Measurements from ENCODE around the gene KDM6A. TPM values are rescaled to one million over a fixed set of nuclear protein-coding genes. Genes with fewer than 3 reads are reported as not detected.

Gene KDM6A
- total RNA-seq, 1 experiment from 2014 or later = 42.8 TPM

- H3K9me3 Mint-ChIP-seq (ENCODE audit: low read depth, unreplicated experiment) = no peaks in the 10 kb centered on the region
- H3K4me3 Mint-ChIP-seq (ENCODE audit: low read depth, unreplicated experiment) = no peak overlapping the region
- DNase-seq = no peak
- CTCF ChIA-PET = no interaction called here
- no peak for TF ChIP-seq CTCF (IDR thresholded peaks at IDR 0.05; ENCODE audit: unreplicated experiment)
- no TSS peak for BruUV-seq (replicated peaks)
- H3K36me3 Mint-ChIP-seq (ENCODE audit: insufficient read depth, unreplicated experiment) = peaks cover 6% of the 10 kb centered on the region
- intact Hi-C loops (cut with micrococcal nuclease; ENCODE audit: unreplicated experiment) = no loop called here
- H3K27ac Mint-ChIP-seq (ENCODE audit: unreplicated experiment) = no peak overlapping the region
- no peaks in the 10 kb centered on the region for H3K27me3 Mint-ChIP-seq (ENCODE audit: unreplicated experiment)
- H3K4me1 Mint-ChIP-seq (ENCODE audit: low read depth, unreplicated experiment) = no peaks in the 10 kb centered on the region
Observed at GRCh38 chrX:45077748-45078424, 204.9 kb downstream of the KDM6A start.

GRCh38 chrX:45083314-45083713 is 210.3 kb downstream of the KDM6A start:
- intact Hi-C loops (cut with micrococcal nuclease; ENCODE audit: unreplicated experiment) = no loop called here
- H3K27me3 Mint-ChIP-seq (ENCODE audit: unreplicated experiment) = no peaks in the 10 kb centered on the region
- BruUV-seq (replicated peaks) = no TSS peak
- H3K4me1 Mint-ChIP-seq (ENCODE audit: low read depth, unreplicated experiment) = no peaks in the 10 kb centered on the region
- no peak for DNase-seq
- peaks cover 17% of the 10 kb centered on the region for H3K36me3 Mint-ChIP-seq (ENCODE audit: insufficient read depth, unreplicated experiment)
- no peak for TF ChIP-seq CTCF (IDR thresholded peaks at IDR 0.05; ENCODE audit: unreplicated experiment)
- no peaks in the 10 kb centered on the region for H3K9me3 Mint-ChIP-seq (ENCODE audit: low read depth, unreplicated experiment)
- CTCF ChIA-PET = no interaction called here
- no peak overlapping the region for H3K27ac Mint-ChIP-seq (ENCODE audit: unreplicated experiment)
- H3K4me3 Mint-ChIP-seq (ENCODE audit: low read depth, unreplicated experiment) = no peak overlapping the region

GRCh38 chrX:45110494-45110893 is 237.5 kb downstream of the KDM6A start:
- Mint-ChIP-seq H3K9me3 (ENCODE audit: low read depth, unreplicated experiment) (peaks cover 4% of the 10 kb centered on the region), H3K27ac (ENCODE audit: unreplicated experiment) (no peak overlapping the region), H3K4me3 (ENCODE audit: low read depth, unreplicated experiment) (no peak overlapping the region), H3K27me3 (ENCODE audit: unreplicated experiment) (no peaks in the 10 kb centered on the region), H3K36me3 (ENCODE audit: insufficient read depth, unreplicated experiment) (peaks cover 6% of the 10 kb centered on the region), H3K4me1 (ENCODE audit: low read depth, unreplicated experiment) (no peaks in the 10 kb centered on the region)
- intact Hi-C loops (cut with micrococcal nuclease; ENCODE audit: unreplicated experiment) = no loop called here
- BruUV-seq (replicated peaks) = no TSS peak
- CTCF ChIA-PET = no interaction called here
- no peak for TF ChIP-seq CTCF (IDR thresholded peaks at IDR 0.05; ENCODE audit: unreplicated experiment)
- DNase-seq = no peak

- CTCF ChIA-PET = no interaction called here
- H3K27ac Mint-ChIP-seq (ENCODE audit: unreplicated experiment) = no peak overlapping the region
- no peak for DNase-seq
- H3K27me3 Mint-ChIP-seq (ENCODE audit: unreplicated experiment) = no peaks in the 10 kb centered on the region
- BruUV-seq (replicated peaks) = no TSS peak
- no peaks in the 10 kb centered on the region for H3K4me1 Mint-ChIP-seq (ENCODE audit: low read depth, unreplicated experiment)
- no peaks in the 10 kb centered on the region for H3K36me3 Mint-ChIP-seq (ENCODE audit: insufficient read depth, unreplicated experiment)
- no peak overlapping the region for H3K4me3 Mint-ChIP-seq (ENCODE audit: low read depth, unreplicated experiment)
- H3K9me3 Mint-ChIP-seq (ENCODE audit: low read depth, unreplicated experiment) = peaks cover 7% of the 10 kb centered on the region
- intact Hi-C loops (cut with micrococcal nuclease; ENCODE audit: unreplicated experiment) = no loop called here
- no peak for TF ChIP-seq CTCF (IDR thresholded peaks at IDR 0.05; ENCODE audit: unreplicated experiment)
Observed at GRCh38 chrX:45126158-45126557, 253.2 kb downstream of the KDM6A start.
